ENCODE results near the gene GNG12. TPM values are rescaled to one million over a fixed set of nuclear protein-coding genes. Genes with fewer than 3 reads are reported as not detected.

Gene GNG12
- total RNA-seq (ENCODE audit: low replicate concordance): 17.9 and 23.2 TPM in 2 replicates
- long read RNA-seq, full-length matches to known transcripts: 68 of 77 reads
- long read RNA-seq, partial matches to known transcripts: 0 of 77 reads
- long read RNA-seq, other reads (novel, unspliced or antisense): 9 of 77 reads

GRCh38 chr1:67832737-67833601 is at the start of gene GNG12:
GNG12 (minus strand) TSS chr1:67833467; CDS start chr1:67707686, 125,781 bp downstream.
- Mint-ChIP-seq H3K4me3 (peak within 1 kb of the TSS; percentile 97), H3K4me1 (ENCODE audit: unreplicated experiment) (peaks cover 11% of the 10 kb centered on the region), H3K27ac (peak within 1 kb of the TSS; percentile 97), H3K9me3 (no peaks in the 10 kb centered on the region), H3K27me3 (peaks cover 14% of the 10 kb centered on the region), H3K36me3 (no peaks in the 10 kb centered on the region)
- TF ChIP-seq CTCF (conservative IDR thresholded peaks at IDR 0.05): no peak
- peak; percentile 76 for DNase-seq (ENCODE audit: extremely low spot score, unreplicated experiment)

GRCh38 chr1:67882196-67882958 is 49.1 kb upstream of the GNG12 start:
- no peaks in the 10 kb centered on the region for H3K36me3 Mint-ChIP-seq
- no peak for DNase-seq (ENCODE audit: extremely low spot score, unreplicated experiment)
- peaks cover 6% of the 10 kb centered on the region for H3K4me1 Mint-ChIP-seq (ENCODE audit: unreplicated experiment)
- no peak for TF ChIP-seq CTCF (conservative IDR thresholded peaks at IDR 0.05)
- no peak overlapping the region for H3K4me3 Mint-ChIP-seq
- H3K9me3 Mint-ChIP-seq: no peaks in the 10 kb centered on the region
- no peak overlapping the region for H3K27ac Mint-ChIP-seq
- H3K27me3 Mint-ChIP-seq: peaks cover 7% of the 10 kb centered on the region

GRCh38 chr1:67880056-67880601 is 46.9 kb upstream of the GNG12 start:
- DNase-seq (ENCODE audit: extremely low spot score, unreplicated experiment): no peak
- H3K27ac Mint-ChIP-seq: no peak overlapping the region
- H3K9me3 Mint-ChIP-seq: no peaks in the 10 kb centered on the region

GRCh38 chr1:67879485-67879884 is 46.2 kb upstream of the GNG12 start:
- no peak for DNase-seq (ENCODE audit: extremely low spot score, unreplicated experiment)
- Mint-ChIP-seq H3K9me3 (no peaks in the 10 kb centered on the region), H3K27me3 (peaks cover 5% of the 10 kb centered on the region), H3K36me3 (no peaks in the 10 kb centered on the region), H3K4me1 (ENCODE audit: unreplicated experiment) (peaks cover 6% of the 10 kb centered on the region), H3K27ac (no peak overlapping the region), H3K4me3 (no peak overlapping the region)
- TF ChIP-seq CTCF (conservative IDR thresholded peaks at IDR 0.05): no peak

More at GRCh38 chr1:67880056-67880601, 46.9 kb upstream of the GNG12 start:
- Mint-ChIP-seq H3K27me3 (peaks cover 7% of the 10 kb centered on the region), H3K36me3 (no peaks in the 10 kb centered on the region), H3K4me1 (ENCODE audit: unreplicated experiment) (peaks cover 6% of the 10 kb centered on the region), H3K4me3 (no peak overlapping the region)
- no peak for TF ChIP-seq CTCF (conservative IDR thresholded peaks at IDR 0.05)

- H3K27ac Mint-ChIP-seq: no peak overlapping the region
- no peak overlapping the region for H3K4me3 Mint-ChIP-seq
- no peak for TF ChIP-seq CTCF (conservative IDR thresholded peaks at IDR 0.05)
- no peaks in the 10 kb centered on the region for H3K4me1 Mint-ChIP-seq (ENCODE audit: unreplicated experiment)
- no peaks in the 10 kb centered on the region for H3K9me3 Mint-ChIP-seq
- no peaks in the 10 kb centered on the region for H3K27me3 Mint-ChIP-seq
- DNase-seq (ENCODE audit: extremely low spot score, unreplicated experiment): no peak
- H3K36me3 Mint-ChIP-seq: no peaks in the 10 kb centered on the region
These were observed 41.3 kb upstream of the GNG12 start for GRCh38 chr1:67874501-67875111.
